Measurements from ENCODE around the gene PCMT1.

Gene PCMT1

GRCh38 chr6:149749594-149750135, at the start of gene PCMT1:
Gene PCMT1, plus strand, starts transcription at chr6:149749741. Its CDS starts 161 bp downstream, at chr6:149749902.
- peak; percentile 95 to 98 for DNase-seq
- TF ChIP-seq POLR2A (IDR thresholded peaks at IDR 0.05; ENCODE audit: low read length): peak; percentile 79
- TF ChIP-seq GATA1 (IDR thresholded peaks at IDR 0.05; ENCODE audit: low read depth, low read length): no peak

DNA sequence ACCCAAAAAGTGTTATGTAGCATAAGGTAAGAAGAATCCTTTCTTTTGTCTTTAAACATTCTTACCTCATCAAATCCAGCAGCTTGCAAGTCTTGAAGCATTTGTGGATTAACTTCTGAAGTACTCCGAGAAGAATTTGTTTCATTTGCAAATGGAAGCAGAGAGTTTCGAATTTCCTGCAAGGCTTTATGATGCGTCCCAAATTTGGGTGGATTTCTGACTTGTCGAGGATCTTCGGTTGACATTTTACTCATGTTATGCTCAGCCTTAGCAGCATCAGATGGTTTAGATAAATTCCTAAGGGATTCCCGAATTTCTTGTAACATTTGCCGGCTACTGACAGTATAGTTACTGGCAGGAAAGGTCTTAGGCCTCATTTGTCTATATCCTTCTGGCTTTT, 47.8 kb upstream of the PCMT1 start:
- DNase-seq: no peak
- TF ChIP-seq GATA1 (IDR thresholded peaks at IDR 0.05; ENCODE audit: low read depth, low read length) (no peak), POLR2A (IDR thresholded peaks at IDR 0.05; ENCODE audit: low read length) (no peak)

DNA sequence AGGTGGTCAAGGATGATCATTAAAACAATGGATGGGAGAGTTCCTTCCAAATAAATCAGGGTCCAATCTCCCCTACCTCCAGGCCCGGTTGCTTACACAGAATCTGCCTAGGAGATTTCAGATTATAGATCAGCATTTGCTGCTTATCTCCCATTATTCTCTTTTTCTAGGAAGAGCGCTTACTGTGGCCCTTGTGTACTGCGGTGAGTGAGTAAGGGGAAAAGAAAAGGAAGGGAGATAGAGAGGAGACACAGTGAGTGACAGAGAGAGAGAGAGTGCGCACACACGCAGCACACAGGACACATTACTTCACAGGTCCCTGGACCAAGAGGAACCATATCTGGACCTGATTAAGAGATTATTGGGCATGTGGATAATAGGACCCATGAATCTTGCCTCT, 37.8 kb upstream of the PCMT1 start:
- TF ChIP-seq GATA1 (IDR thresholded peaks at IDR 0.05; ENCODE audit: low read depth, low read length) (no peak), POLR2A (IDR thresholded peaks at IDR 0.05; ENCODE audit: low read length) (no peak)
- no peak for DNase-seq

GRCh38 chr6:149714442-149714841, 35.1 kb upstream of the PCMT1 start:
- TF ChIP-seq GATA1 (IDR thresholded peaks at IDR 0.05; ENCODE audit: low read depth, low read length): no peak
- no peak for TF ChIP-seq POLR2A (IDR thresholded peaks at IDR 0.05; ENCODE audit: low read length)
- no peak for DNase-seq

DNA sequence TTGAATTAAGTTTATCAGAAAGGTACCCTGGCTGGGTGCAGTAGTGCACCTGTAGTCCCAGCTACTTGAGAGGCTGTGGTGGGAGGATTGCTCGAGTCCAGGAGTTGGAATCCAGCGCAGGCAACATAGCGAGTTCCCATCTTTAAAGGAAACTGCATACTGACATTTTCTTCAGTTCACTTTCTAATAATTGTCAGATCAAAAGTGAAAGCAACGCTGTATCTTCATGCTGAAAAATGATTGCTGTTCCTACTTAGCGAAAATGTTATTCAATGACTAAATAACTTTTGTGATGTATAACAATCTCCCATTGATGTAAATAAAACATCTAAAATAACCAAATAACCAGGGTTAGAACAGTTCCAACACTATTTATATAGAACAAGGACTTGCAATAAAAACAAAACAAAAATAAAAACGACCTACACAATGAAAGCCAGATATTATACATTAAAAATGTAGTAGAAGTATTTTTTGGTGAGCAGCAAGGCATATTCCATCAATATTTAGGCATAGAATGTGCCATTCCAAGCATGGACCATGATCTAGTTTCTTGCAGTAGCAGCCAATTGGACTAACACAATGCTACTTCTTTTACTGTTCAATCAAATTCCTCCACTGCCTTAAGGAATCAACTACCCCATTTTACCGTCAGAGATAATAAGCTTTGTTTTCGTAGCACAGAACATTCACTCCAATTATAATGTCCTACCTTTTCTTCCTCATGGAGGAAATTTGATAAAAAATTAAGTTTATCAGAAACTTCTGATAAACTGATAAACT, 33.2 kb upstream of the PCMT1 start:
- TF ChIP-seq POLR2A (IDR thresholded peaks at IDR 0.05; ENCODE audit: low read length) (no peak), GATA1 (IDR thresholded peaks at IDR 0.05; ENCODE audit: low read depth, low read length) (no peak)
- DNase-seq: peak; percentile 21 to 41

DNA sequence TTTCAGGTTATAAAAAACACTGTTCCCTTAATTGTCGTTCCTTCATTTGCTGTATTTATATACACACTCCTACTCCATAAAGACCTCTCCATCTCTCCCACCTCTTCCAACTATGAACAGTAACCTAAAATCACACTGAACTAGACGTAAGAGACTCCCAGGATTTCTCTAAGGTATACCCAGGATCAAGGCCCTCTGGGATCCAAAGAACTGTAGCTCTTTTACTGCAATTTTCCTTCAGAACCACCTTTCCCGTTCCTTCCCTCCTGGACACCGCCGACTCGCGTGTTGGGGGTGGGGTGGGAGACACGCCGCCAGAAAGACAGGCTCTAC, 32.3 kb upstream of the PCMT1 start:
- no peak for DNase-seq
- TF ChIP-seq POLR2A (IDR thresholded peaks at IDR 0.05; ENCODE audit: low read length) (no peak), GATA1 (IDR thresholded peaks at IDR 0.05; ENCODE audit: low read depth, low read length) (no peak)

DNA sequence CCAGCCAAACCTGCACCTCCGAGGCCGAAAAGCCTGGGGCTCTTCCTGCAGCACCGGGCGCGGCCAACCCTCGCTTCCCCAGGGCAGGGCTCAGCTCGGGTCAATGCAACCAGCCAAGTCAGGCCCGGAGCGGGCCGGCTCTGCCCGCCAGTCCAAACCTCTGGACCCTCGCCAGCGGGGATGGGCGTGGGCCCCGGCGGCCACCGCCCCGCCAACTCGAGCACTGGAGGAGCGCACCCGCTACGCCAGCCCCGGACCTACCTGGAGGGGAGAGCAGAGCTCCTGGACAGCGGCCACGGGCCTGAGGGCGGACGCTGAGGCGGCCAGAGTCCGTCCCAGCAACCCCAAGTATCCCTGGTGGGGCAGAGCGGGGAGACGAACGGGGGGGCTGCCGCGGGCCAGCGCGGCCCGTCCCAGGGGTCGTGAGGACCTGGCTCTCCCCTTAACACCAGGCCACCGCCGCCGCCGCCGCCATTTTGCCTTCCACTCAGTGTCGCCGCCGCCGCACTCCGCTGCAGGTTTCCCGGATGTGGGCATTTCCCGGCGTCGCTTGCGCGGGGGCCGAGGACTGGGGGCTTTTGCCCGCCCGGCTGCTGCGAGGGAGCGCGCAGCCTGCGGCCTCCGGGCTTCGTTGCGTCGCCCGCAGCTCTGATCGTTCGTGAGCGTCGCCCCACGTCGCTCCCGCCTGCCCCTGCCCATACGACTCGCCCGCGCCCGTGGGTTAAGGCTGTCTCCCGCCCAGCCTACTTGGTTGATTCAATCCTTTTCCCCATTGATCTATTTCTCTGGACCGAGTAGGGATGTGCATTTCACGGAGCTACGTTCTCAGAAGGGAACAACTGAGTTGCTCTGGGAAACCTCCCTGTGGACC, 31.7 kb upstream of the PCMT1 start, which contains the start of gene LATS1:
Gene LATS1 (minus strand): TSS at position 514 of the 871 bp plus-strand sequence. CDS start 15,975 bp downstream, outside the sequence.
- DNase-seq: peak; percentile 94 to 96
- TF ChIP-seq POLR2A (IDR thresholded peaks at IDR 0.05; ENCODE audit: low read length) (peak; percentile 89), GATA1 (IDR thresholded peaks at IDR 0.05; ENCODE audit: low read depth, low read length) (no peak)

GRCh38 chr6:149719531-149719930, 30.0 kb upstream of the PCMT1 start:
- DNase-seq: no peak
- no peak for TF ChIP-seq POLR2A (IDR thresholded peaks at IDR 0.05; ENCODE audit: low read length)
- TF ChIP-seq GATA1 (IDR thresholded peaks at IDR 0.05; ENCODE audit: low read depth, low read length): no peak

DNA sequence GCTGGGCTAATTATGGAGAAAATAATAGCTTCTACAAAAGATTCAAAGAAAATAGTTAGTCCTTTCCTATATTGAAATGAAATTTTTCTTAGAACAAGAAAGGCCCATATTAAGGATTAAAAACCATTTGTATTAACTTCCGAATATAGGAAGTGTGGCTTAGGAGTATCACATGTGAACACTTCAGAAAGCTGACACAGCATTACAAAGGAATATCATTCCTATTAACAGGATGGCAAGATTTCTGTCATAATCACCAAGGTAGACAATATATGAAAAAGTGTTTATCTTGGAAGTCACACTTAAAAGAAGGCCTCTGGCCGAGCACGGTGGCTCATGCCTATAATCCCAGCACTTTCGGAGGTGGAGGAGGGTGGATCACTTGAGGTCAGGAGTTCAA, 26.3 kb upstream of the PCMT1 start:
- DNase-seq: no peak
- TF ChIP-seq GATA1 (IDR thresholded peaks at IDR 0.05; ENCODE audit: low read depth, low read length): no peak
- no peak for TF ChIP-seq POLR2A (IDR thresholded peaks at IDR 0.05; ENCODE audit: low read length)

- DNase-seq: peak; percentile 82 to 83
- no peak for TF ChIP-seq POLR2A (IDR thresholded peaks at IDR 0.05; ENCODE audit: low read length)
- TF ChIP-seq GATA1 (IDR thresholded peaks at IDR 0.05; ENCODE audit: low read depth, low read length): no peak
Measured at GRCh38 chr6:149723771-149724417, 25.6 kb upstream of the PCMT1 start.

GRCh38 chr6:149725785-149726184, 23.8 kb upstream of the PCMT1 start:
- TF ChIP-seq GATA1 (IDR thresholded peaks at IDR 0.05; ENCODE audit: low read depth, low read length) (no peak), POLR2A (IDR thresholded peaks at IDR 0.05; ENCODE audit: low read length) (no peak)
- no peak for DNase-seq

- TF ChIP-seq POLR2A (IDR thresholded peaks at IDR 0.05; ENCODE audit: low read length) (no peak), GATA1 (IDR thresholded peaks at IDR 0.05; ENCODE audit: low read depth, low read length) (no peak)
- DNase-seq: peak; percentile 34 to 54
Measured at GRCh38 chr6:149727793-149728498, 21.6 kb upstream of the PCMT1 start.
